SU-DHL-6 (cell line): Measurements from ENCODE around the gene SFXN2.

Source experiments
- H2AFZ ChIP-seq: fragments of 200-600 bp; sonication (generic); 2 replicates; pipeline ENCODE4 v1.6.1; 2014; ENCODE audit warnings: low read depth, mild to moderate bottlenecking, moderate library complexity, mixed read lengths, antibody characterized with exemption, low read length; ENCODE audit not compliant: severe bottlenecking
- H3F3A ChIP-seq: fragments of 200-600 bp; shearing (Covaris generic); 2 replicates; pipeline ENCODE4 v1.6.0; 2016; ENCODE audit warnings: antibody characterized with exemption, mild to moderate bottlenecking; ENCODE audit not compliant: insufficient read depth
- H3K27ac ChIP-seq: fragments of 200-600 bp; sonication (generic); 2 replicates; pipeline ENCODE4 v1.5.1; 2016; ENCODE audit warnings: low read depth, mild to moderate bottlenecking, low read length, moderate library complexity, mixed read lengths
- H3K27me3 ChIP-seq: fragments of 200-600 bp; sonication (generic), shearing (Covaris generic); 2 replicates; pipeline ENCODE4 v1.6.0; 2014; ENCODE audit warnings: mild to moderate bottlenecking, low read length
- H3K36me3 ChIP-seq: fragments of 200-600 bp; sonication (generic); 2 replicates; pipeline ENCODE4 v1.6.1; 2014; ENCODE audit warnings: mild to moderate bottlenecking, low read length, mixed read lengths
- H3K4me2 ChIP-seq: fragments of 300-600, 200-600 bp; shearing (Covaris generic), sonication (generic); 2 replicates; pipeline ENCODE4 v1.6.0; 2014; ENCODE audit warnings: low read length, low read depth, mild to moderate bottlenecking; ENCODE audit not compliant: poor library complexity, severe bottlenecking
- H3K4me3 ChIP-seq: fragments of 200-600 bp; sonication (generic); 2 replicates; pipeline ENCODE4 v1.5.1; 2014; ENCODE audit warnings: antibody characterized with exemption, low read length, mild to moderate bottlenecking, mixed read lengths; ENCODE audit not compliant: insufficient read depth, poor library complexity, severe bottlenecking
- H3K79me2 ChIP-seq: fragments of 200-600 bp; sonication (generic); 2 replicates; pipeline ENCODE4 v1.6.1; 2014; ENCODE audit warnings: mild to moderate bottlenecking, low read length, moderate library complexity; ENCODE audit not compliant: insufficient read depth
- H3K9ac ChIP-seq: fragments of 200-600 bp; sonication (generic); 2 replicates; pipeline ENCODE4 v1.7.0; 2014; ENCODE audit warnings: mild to moderate bottlenecking, low read length
- H3K9me2 ChIP-seq: fragments of 200-600 bp; sonication (generic); replicated peaks from 2 replicates; pipeline ENCODE4 v1.6.1; 2014; ENCODE audit warnings: low read length; ENCODE audit not compliant: insufficient read depth
- H3K9me3 ChIP-seq: fragments of 200-600 bp; sonication (generic); 2 replicates; pipeline ENCODE4 v1.6.1; 2014; ENCODE audit warnings: low read length, mixed read lengths; ENCODE audit not compliant: insufficient read depth
- H4K20me1 ChIP-seq: fragments of 200-600 bp; sonication (generic); 2 replicates; pipeline ENCODE4 v1.6.1; 2014; ENCODE audit warnings: low read depth, mild to moderate bottlenecking, antibody characterized with exemption, low read length, moderate library complexity, mixed read lengths
- EZH2phosphoT487 ChIP-seq: fragments of 200-600 bp; sonication (generic), shearing (Covaris generic); conservative IDR thresholded peaks from 2 replicates; pipeline ENCODE4 v1.6.1; 2018; ENCODE audit warnings: mild to moderate bottlenecking, antibody characterized with exemption, low read length, moderate library complexity, mixed read lengths
- TF ChIP-seq, protein P1 (sequence below): fragments of 200-600 bp; sonication (generic); IDR thresholded peaks from one replicate; pipeline ENCODE4 v1.5.1; 2017; ENCODE audit warnings: antibody characterized with exemption, mild to moderate bottlenecking, low read length, moderate library complexity; ENCODE audit not compliant: insufficient read depth, poor library complexity, severe bottlenecking

The SFXN2 gene

DNA sequence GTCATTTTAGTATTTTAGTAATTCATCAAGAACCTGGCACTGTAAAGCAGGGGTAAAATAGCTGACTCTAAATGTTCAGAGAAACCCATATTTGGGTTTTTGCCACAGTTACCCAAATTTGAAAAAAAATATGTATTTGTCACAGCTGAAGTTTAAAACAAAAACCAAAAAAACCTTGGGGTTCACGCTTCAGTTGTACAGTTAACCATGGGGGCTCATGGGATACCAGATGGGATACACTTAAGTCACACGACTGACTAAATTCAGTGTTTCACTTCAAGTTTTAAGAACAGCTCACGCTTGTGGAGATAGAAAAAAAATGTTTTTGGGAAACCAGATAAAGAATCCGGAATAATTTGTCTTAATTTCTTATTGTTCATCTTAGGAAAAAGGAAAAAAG is 2.3 kb upstream of the SFXN2 start:
- H4K20me1 ChIP-seq, result no peaks in the 10 kb centered on the region
- H3K9ac ChIP-seq, result no peak overlapping the region
- H3K4me2 ChIP-seq, result no peak overlapping the region
- H3F3A ChIP-seq, result peaks cover 11% of the 10 kb centered on the region; the same call in 1 of the 2 replicates
- TF ChIP-seq, protein P1, sequence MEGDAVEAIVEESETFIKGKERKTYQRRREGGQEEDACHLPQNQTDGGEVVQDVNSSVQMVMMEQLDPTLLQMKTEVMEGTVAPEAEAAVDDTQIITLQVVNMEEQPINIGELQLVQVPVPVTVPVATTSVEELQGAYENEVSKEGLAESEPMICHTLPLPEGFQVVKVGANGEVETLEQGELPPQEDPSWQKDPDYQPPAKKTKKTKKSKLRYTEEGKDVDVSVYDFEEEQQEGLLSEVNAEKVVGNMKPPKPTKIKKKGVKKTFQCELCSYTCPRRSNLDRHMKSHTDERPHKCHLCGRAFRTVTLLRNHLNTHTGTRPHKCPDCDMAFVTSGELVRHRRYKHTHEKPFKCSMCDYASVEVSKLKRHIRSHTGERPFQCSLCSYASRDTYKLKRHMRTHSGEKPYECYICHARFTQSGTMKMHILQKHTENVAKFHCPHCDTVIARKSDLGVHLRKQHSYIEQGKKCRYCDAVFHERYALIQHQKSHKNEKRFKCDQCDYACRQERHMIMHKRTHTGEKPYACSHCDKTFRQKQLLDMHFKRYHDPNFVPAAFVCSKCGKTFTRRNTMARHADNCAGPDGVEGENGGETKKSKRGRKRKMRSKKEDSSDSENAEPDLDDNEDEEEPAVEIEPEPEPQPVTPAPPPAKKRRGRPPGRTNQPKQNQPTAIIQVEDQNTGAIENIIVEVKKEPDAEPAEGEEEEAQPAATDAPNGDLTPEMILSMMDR, result no peak
- TF ChIP-seq EZH2phosphoT487, result no peak
- H3K79me2 ChIP-seq, result peaks cover 18% of the 10 kb centered on the region
- no peak overlapping the region for H3K4me3 ChIP-seq
- no peaks in the 10 kb centered on the region for H3K9me2 ChIP-seq
- H3K27me3 ChIP-seq, result no peaks in the 10 kb centered on the region
- no peaks in the 10 kb centered on the region for H3K9me3 ChIP-seq
- H3K27ac ChIP-seq, result no peak overlapping the region
- H3K36me3 ChIP-seq, result no peaks in the 10 kb centered on the region
- H2AFZ ChIP-seq, result no peak overlapping the region

DNA sequence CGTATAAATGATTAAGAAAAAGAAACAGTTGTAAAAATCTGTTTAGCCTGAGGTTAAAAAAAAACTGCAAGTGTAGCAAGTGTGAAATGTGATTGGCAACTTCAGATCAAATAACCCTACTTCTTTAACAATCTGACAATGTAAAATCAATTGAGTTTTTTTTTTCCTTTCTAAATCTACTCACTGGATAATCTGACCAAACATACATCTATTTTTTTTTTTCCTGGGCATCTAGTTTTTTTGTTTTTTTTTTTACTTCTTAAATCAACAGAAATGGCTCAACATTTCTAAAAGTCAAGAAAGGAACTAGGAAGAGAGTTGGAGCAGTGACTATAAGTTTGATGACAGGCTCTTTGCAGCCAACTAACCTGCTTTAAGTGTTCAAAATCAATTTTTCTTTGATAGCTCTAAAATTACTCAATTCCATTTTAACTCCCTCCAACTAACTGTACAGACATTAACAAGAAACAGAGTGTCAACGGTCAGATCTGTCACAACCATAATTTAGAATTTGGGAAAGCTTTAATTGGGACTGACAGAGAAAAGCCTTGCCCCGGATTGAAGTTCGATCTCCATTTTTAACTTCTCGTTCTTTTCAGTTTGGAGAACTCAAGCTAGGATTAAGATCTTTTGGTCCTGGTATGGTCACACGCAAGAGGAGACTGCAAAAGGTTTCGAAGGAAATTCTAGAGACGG is 1.4 kb upstream of the SFXN2 start:
- peaks cover 26% of the 10 kb centered on the region for H3K79me2 ChIP-seq
- peak overlapping the region; percentile 81 for H3K4me3 ChIP-seq

DNA sequence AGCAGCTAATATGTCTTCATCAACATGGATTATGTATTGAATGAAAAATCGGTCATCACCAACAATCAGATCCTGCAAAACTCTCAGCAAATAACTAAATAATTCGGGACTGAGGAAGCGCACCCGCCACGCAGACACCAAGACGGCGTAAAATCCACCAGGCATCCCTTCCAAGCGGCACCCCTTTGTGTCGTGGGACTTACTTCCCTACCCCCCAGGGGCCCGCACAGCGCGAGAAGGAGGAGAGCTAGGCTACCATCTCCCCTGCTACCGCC is 960 bp upstream of the SFXN2 start:
- Histone ChIP-seq H3K9me3 (no peaks in the 10 kb centered on the region), H3K79me2 (peaks cover 30% of the 10 kb centered on the region), H3K9ac (peak overlapping the region; percentile 65), H4K20me1 (no peaks in the 10 kb centered on the region), H3K9me2 (no peaks in the 10 kb centered on the region), H3K27ac (no peak overlapping the region; the same call in 1 of the 2 replicates), H3K4me3 (peak overlapping the region; percentile 81), H3K27me3 (no peaks in the 10 kb centered on the region), H3K36me3 (no peaks in the 10 kb centered on the region), H3F3A (peaks cover 11% of the 10 kb centered on the region; the same call in 1 of the 2 replicates), H3K4me2 (peak overlapping the region; percentile 60), H2AFZ (peak overlapping the region; percentile 76)
- no peak for TF ChIP-seq EZH2phosphoT487
- TF ChIP-seq, protein P1, result no peak

More for the DNA sequence above, 1.4 kb upstream of the SFXN2 start:
- Histone ChIP-seq H2AFZ (peak overlapping the region; percentile 76), H3K27ac (no peak overlapping the region), H3K9me2 (no peaks in the 10 kb centered on the region), H3K9me3 (no peaks in the 10 kb centered on the region), H3K4me2 (peak overlapping the region; percentile 60), H3K9ac (peak overlapping the region; percentile 65), H3K27me3 (no peaks in the 10 kb centered on the region), H3F3A (peaks cover 11% of the 10 kb centered on the region; the same call in 1 of the 2 replicates), H4K20me1 (no peaks in the 10 kb centered on the region), H3K36me3 (no peaks in the 10 kb centered on the region)
- no peak for TF ChIP-seq EZH2phosphoT487
- TF ChIP-seq, protein P1, result no peak
